A549 (cell line): ENCODE measurements around the gene SYNGR4. TPM values are rescaled to one million over a fixed set of nuclear protein-coding genes. Genes with fewer than 3 reads are reported as not detected.

Experiments used
- ATAC-seq, 2 experiments: fragments of 200-7000 bp in 1 of 2; fragments of >200 bp in 1 of 2; cut with Nextera tagmentation in 1 of 2; cut with Tn5 transposase in 1 of 2; 3 replicates each; pipeline versions ENCODE4 v1.8.0 to v1.9.1; 2018 to 2020; ENCODE audit warnings: mild to moderate bottlenecking in 1 of 2, moderate library complexity in 1 of 2
- CTCF ChIA-PET: fragments of 300-600 bp; sonication (Branson Sonifier 250); formaldehyde crosslinking; extraction: SDS; loops from one replicate; lab custom pipeline; 2021; ENCODE audit warnings: antibody characterized with exemption, inconsistent platforms; lab: Yijun Ruan, JAX
- POLR2A ChIA-PET: fragments of 350-600 bp; formaldehyde crosslinking; extraction: SDS; loops from one replicate; lab custom pipeline; 2021; ENCODE audit warnings: antibody characterized with exemption, inconsistent platforms; lab: Yijun Ruan, JAX
- DNase-seq, 2 experiments: peaks; one replicate each; pipeline versions ENCODE4 v3.0.0 to v3.0.0-alpha.2; 2011 to 2016; ENCODE audit warnings: low read depth in 1 of 2, low spot score in 1 of 2
- FAIRE-seq: peaks from 2 replicates; lab custom pipeline; 2011; peaks lifted over from hg19 to GRCh38; lab: Jason Lieb, UNC
- H3K27ac ChIP-seq, 2 experiments: fragments of >200 bp; sonication (Bioruptor Twin); formaldehyde crosslinking; 3 replicates each; pipeline ENCODE4 v1.5.1; 2016 to 2017
- H3K4me1 ChIP-seq: fragments of >200 bp; sonication (Bioruptor Twin); formaldehyde crosslinking; 3 replicates; pipeline ENCODE4 v1.6.1; 2016
- H3K4me2 ChIP-seq: fragments of >200 bp; sonication (Bioruptor Twin); formaldehyde crosslinking; 3 replicates; pipeline ENCODE4 v1.6.1; 2016
- H3K4me3 ChIP-seq: fragments of >200 bp; sonication (Bioruptor Twin); formaldehyde crosslinking; 3 replicates; pipeline ENCODE4 v1.5.1; 2016
- H3K9me3 ChIP-seq: fragments of >200 bp; sonication (Bioruptor Twin); formaldehyde crosslinking; 3 replicates; pipeline ENCODE4 v1.6.1; 2016
- BCL3 ChIP-seq: fragments of >200 bp; sonication (Bioruptor Twin); formaldehyde crosslinking; IDR thresholded peaks from 3 replicates; pipeline ENCODE4 v1.6.1; 2016
- BHLHE40 ChIP-seq: IDR thresholded peaks from 2 replicates; pipeline ENCODE4 v1.6.1; 2012; ENCODE audit warnings: low read depth, low read length, inconsistent platforms
- CHD2 ChIP-seq: fragments of 150-350 bp; IDR thresholded peaks from 2 replicates; pipeline ENCODE4 v1.6.1; 2014; ENCODE audit warnings: low read length; ENCODE audit not compliant: partially characterized antibody
- EHF ChIP-seq: fragments of 250-450 bp; sonication (Bioruptor Pico); IDR thresholded peaks from 2 replicates; pipeline ENCODE4 v1.5.0; 2020; ENCODE audit warnings: mild to moderate bottlenecking
- FOSL2 ChIP-seq, 2 experiments: fragments of 450-650 bp in 1 of 2; fragments of >200 bp in 1 of 2; sonication (Bioruptor Twin) in 1 of 2; formaldehyde crosslinking; IDR thresholded peaks; 2 replicates each; pipeline versions ENCODE4 v1.5.0 to v1.6.1; 2016 to 2020; ENCODE audit warnings: mild to moderate bottlenecking in 1 of 2, moderate library complexity in 1 of 2
- GATA3 ChIP-seq: IDR thresholded peaks from 2 replicates; pipeline ENCODE4 v1.6.1; 2012; ENCODE audit warnings: borderline replicate concordance
- HOXA7 ChIP-seq: fragments of 250-450 bp; sonication (Bioruptor Pico); IDR thresholded peaks from 2 replicates; pipeline ENCODE4 v1.5.0; 2020; ENCODE audit warnings: mild to moderate bottlenecking, moderate library complexity
- HOXB5 ChIP-seq: fragments of 250-450 bp; sonication (Bioruptor Pico); IDR thresholded peaks from 2 replicates; pipeline ENCODE4 v1.5.0; 2020; ENCODE audit warnings: mild to moderate bottlenecking, moderate library complexity
- JUNB ChIP-seq: fragments of >200 bp; sonication (Bioruptor Twin); formaldehyde crosslinking; IDR thresholded peaks from 2 replicates; pipeline ENCODE4 v1.6.1; 2016
- KDM5A ChIP-seq: fragments of 200-600 bp; sonication (generic); IDR thresholded peaks from 2 replicates; pipeline ENCODE4 v1.6.1; 2016; ENCODE audit warnings: antibody characterized with exemption, mild to moderate bottlenecking
- MAFK ChIP-seq: fragments of 450-650 bp; IDR thresholded peaks from 2 replicates; pipeline ENCODE4 v1.6.1; 2014; ENCODE audit not compliant: partially characterized antibody
- RAD21 ChIP-seq, 2 experiments: fragments of >200 bp in 1 of 2; sonication (Bioruptor Twin) in 1 of 2; formaldehyde crosslinking in 1 of 2; IDR thresholded peaks in 1 of 2; conservative IDR thresholded peaks in 1 of 2; 2 replicates in 1 of 2; 3 replicates in 1 of 2; pipeline ENCODE4 v1.6.1; 2012 to 2018; ENCODE audit warnings: inconsistent platforms in 1 of 2
- RFX5 ChIP-seq: fragments of 450-650 bp; IDR thresholded peaks from 2 replicates; pipeline ENCODE4 v1.7.1; 2014; ENCODE audit warnings: antibody characterized with exemption, mild to moderate bottlenecking, moderate library complexity
- SMC3 ChIP-seq: fragments of >200 bp; sonication (Bioruptor Twin); formaldehyde crosslinking; IDR thresholded peaks from 3 replicates; pipeline ENCODE4 v1.6.1; 2018; ENCODE audit warnings: inconsistent platforms
- TFCP2L1 ChIP-seq: fragments of 250-450 bp; sonication (Bioruptor Pico); IDR thresholded peaks from 2 replicates; pipeline ENCODE4 v1.5.0; 2021; ENCODE audit warnings: mild to moderate bottlenecking
- TP53 ChIP-seq: fragments of 250-450 bp; sonication (Bioruptor Pico); IDR thresholded peaks from 2 replicates; pipeline ENCODE4 v1.5.0; 2021; ENCODE audit warnings: mild to moderate bottlenecking, moderate library complexity
- ZC3H11A ChIP-seq: fragments of 450-650 bp; IDR thresholded peaks from 2 replicates; pipeline ENCODE4 v1.6.1; 2014; ENCODE audit warnings: antibody characterized with exemption, mild to moderate bottlenecking
- ZFP36 ChIP-seq: fragments of 450-650 bp; IDR thresholded peaks from 2 replicates; pipeline ENCODE4 v1.6.1; 2014; ENCODE audit warnings: borderline replicate concordance; ENCODE audit not compliant: partially characterized antibody
- ZNF302 ChIP-seq: fragments of 250-450 bp; sonication (Bioruptor Pico); IDR thresholded peaks from 2 replicates; pipeline ENCODE4 v1.9.0; 2021; ENCODE audit warnings: inconsistent platforms, mild to moderate bottlenecking, moderate library complexity
- WGBS: methylation state at CpG from one replicate; pipeline ENCODE4 v1.1.6; 2017; ENCODE audit errors: missing lambda C conversion rate; 5-methylcytosine and 5-hydroxymethylcytosine counted together
- polyA plus RNA-seq, 4 experiments: library from polyadenylated mRNA; depleted of rRNA in 3 of 4; stranded (reverse); fragments of >200 nt; fragmentation: RNase III in 1 of 4; extraction: RNeasy Plus Mini Kit Qiagen cat#74134 plus additional on column Dnase treatment in 1 of 4; gene quantifications; 2 replicates in 3 of 4; 3 replicates in 1 of 4; pipeline ENCODE4 v1.2.3, GENCODE V29; 2011 to 2017
- TF ChIP-seq, protein P1 (sequence below): fragments of 250-450 bp; sonication (Bioruptor Pico); IDR thresholded peaks from 2 replicates; pipeline ENCODE4 v1.5.0; 2021; ENCODE audit warnings: mild to moderate bottlenecking, moderate library complexity, borderline replicate concordance
- TF ChIP-seq, protein P2 (sequence below): fragments of 200-600 bp; sonication (generic); IDR thresholded peaks from 2 replicates; pipeline ENCODE4 v1.6.1; 2016; ENCODE audit warnings: antibody characterized with exemption, mild to moderate bottlenecking, moderate library complexity

Gene SYNGR4
- polyA plus RNA-seq, 2 of the 4 experiments (the other 2 are of a cell fraction), result 2.3 to 4.4 TPM

- TF ChIP-seq ZC3H11A, result no peak
These were observed 14.0 kb downstream of the SYNGR4 start (continued) for GRCh38 chr19:48378194-48378570.

DNA sequence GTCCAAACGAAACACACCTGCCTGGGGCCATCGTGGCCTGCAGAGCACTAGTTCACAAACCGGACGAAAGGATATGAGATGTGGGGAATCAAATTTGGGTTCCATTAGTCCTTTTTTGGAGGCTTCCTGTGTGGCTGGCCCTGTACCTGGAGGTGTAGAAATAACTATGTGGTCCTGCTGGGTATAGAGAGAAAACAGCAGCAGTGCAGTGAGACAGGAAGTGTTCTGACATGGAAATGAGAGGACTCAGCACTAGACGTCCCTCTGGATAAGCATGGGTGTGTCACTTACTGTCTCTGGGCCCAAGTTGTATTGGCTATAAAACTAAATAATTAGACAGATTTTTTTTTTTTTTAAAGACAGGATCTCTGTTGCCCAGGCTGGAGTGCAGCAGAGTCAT lies 14.9 kb downstream of the SYNGR4 start:
- Histone ChIP-seq H3K9me3 (no peaks in the 10 kb centered on the region), H3K4me1 (no peaks in the 10 kb centered on the region), H3K27ac (no peak overlapping the region), H3K4me3 (no peak overlapping the region), H3K4me2 (no peak overlapping the region)
- ATAC-seq (no peak; a peak in 2 of 6 replicates), FAIRE-seq (no peak), DNase-seq (no peak)
- WGBS, result 72% methylated on average over 5 of the region's 5 CpGs
- POLR2A ChIA-PET, result no interaction called here
- CTCF ChIA-PET, result interaction anchor here (0.6 to 3.1 kb wide), 4 partner anchors 9 to 45 kb away, joined by 3 to 20 read pairs (median 5); partner anchors contain the start of gene KDELR1
- TF ChIP-seq CHD2 (no peak), ZNF302 (no peak), JUNB (no peak), BCL3 (no peak), HOXB5 (no peak), BHLHE40 (no peak), GATA3 (no peak), RAD21 (conservative IDR thresholded peaks at IDR 0.05 in 1 of 2, IDR thresholded peaks at IDR 0.05 in 1 of 2) (no peak), ZFP36 (no peak), MAFK (no peak), SMC3 (no peak), RFX5 (no peak), HOXA7 (CRISPR knock-in tag) (no peak), TP53 (CRISPR knock-in tag) (no peak), FOSL2 (IDR thresholded peaks at IDR 0.05) (no peak), FOSL2 (CRISPR knock-in tag; IDR thresholded peaks at IDR 0.05) (no peak), TFCP2L1 (CRISPR knock-in tag) (no peak), EHF (CRISPR knock-in tag) (no peak), KDM5A (no peak)
- TF ChIP-seq, protein P1, sequence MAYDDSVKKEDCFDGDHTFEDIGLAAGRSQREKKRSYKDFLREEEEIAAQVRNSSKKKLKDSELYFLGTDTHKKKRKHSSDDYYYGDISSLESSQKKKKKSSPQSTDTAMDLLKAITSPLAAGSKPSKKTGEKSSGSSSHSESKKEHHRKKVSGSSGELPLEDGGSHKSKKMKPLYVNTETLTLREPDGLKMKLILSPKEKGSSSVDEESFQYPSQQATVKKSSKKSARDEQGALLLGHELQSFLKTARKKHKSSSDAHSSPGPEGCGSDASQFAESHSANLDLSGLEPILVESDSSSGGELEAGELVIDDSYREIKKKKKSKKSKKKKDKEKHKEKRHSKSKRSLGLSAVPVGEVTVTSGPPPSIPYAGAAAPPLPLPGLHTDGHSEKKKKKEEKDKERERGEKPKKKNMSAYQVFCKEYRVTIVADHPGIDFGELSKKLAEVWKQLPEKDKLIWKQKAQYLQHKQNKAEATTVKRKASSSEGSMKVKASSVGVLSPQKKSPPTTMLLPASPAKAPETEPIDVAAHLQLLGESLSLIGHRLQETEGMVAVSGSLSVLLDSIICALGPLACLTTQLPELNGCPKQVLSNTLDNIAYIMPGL, result no peak
- TF ChIP-seq, protein P2, sequence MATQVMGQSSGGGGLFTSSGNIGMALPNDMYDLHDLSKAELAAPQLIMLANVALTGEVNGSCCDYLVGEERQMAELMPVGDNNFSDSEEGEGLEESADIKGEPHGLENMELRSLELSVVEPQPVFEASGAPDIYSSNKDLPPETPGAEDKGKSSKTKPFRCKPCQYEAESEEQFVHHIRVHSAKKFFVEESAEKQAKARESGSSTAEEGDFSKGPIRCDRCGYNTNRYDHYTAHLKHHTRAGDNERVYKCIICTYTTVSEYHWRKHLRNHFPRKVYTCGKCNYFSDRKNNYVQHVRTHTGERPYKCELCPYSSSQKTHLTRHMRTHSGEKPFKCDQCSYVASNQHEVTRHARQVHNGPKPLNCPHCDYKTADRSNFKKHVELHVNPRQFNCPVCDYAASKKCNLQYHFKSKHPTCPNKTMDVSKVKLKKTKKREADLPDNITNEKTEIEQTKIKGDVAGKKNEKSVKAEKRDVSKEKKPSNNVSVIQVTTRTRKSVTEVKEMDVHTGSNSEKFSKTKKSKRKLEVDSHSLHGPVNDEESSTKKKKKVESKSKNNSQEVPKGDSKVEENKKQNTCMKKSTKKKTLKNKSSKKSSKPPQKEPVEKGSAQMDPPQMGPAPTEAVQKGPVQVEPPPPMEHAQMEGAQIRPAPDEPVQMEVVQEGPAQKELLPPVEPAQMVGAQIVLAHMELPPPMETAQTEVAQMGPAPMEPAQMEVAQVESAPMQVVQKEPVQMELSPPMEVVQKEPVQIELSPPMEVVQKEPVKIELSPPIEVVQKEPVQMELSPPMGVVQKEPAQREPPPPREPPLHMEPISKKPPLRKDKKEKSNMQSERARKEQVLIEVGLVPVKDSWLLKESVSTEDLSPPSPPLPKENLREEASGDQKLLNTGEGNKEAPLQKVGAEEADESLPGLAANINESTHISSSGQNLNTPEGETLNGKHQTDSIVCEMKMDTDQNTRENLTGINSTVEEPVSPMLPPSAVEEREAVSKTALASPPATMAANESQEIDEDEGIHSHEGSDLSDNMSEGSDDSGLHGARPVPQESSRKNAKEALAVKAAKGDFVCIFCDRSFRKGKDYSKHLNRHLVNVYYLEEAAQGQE, result no peak
